SK-N-SH treated with all-trans-retinoic acid at 6 μM for 48 hours (cell line): ENCODE measurements around the gene TMBIM6.

Experiments used
- ATAC-seq: fragments of 200-7000 bp; cut with Tn5 transposase; 3 replicates; pipeline ENCODE4 v1.9.1; 2020; ENCODE audit warnings: mild to moderate bottlenecking, moderate library complexity
- ARNTL ChIP-seq: fragments of 450-650 bp; formaldehyde crosslinking; IDR thresholded peaks from 2 replicates; pipeline ENCODE4 v1.5.0; 2020; ENCODE audit warnings: low read depth, mild to moderate bottlenecking, moderate library complexity, borderline replicate concordance
- BACH2 ChIP-seq: fragments of 250-450 bp; sonication (Bioruptor Pico); IDR thresholded peaks from 2 replicates; pipeline ENCODE4 v1.9.0; 2021; ENCODE audit warnings: mild to moderate bottlenecking, borderline replicate concordance
- CSDC2 ChIP-seq: fragments of 250-450 bp; sonication (Bioruptor Pico); IDR thresholded peaks from 2 replicates; pipeline ENCODE4 v1.5.0; 2020; ENCODE audit warnings: mild to moderate bottlenecking, moderate library complexity
- CSRNP3 ChIP-seq: fragments of 250-450 bp; sonication (Bioruptor Pico); IDR thresholded peaks from 2 replicates; pipeline ENCODE4 v1.5.1; 2021; ENCODE audit warnings: mild to moderate bottlenecking, moderate library complexity
- GLIS3 ChIP-seq: fragments of 250-450 bp; sonication (Bioruptor Pico); IDR thresholded peaks from 2 replicates; pipeline ENCODE4 v1.5.0; 2020; ENCODE audit warnings: mild to moderate bottlenecking, moderate library complexity
- OSR1 ChIP-seq: fragments of 250-450 bp; sonication (Bioruptor Pico); IDR thresholded peaks from 2 replicates; pipeline ENCODE4 v1.8.0; 2022; ENCODE audit warnings: moderate library complexity, mild to moderate bottlenecking, inconsistent platforms
- POU6F1 ChIP-seq: fragments of 250-450 bp; sonication (Bioruptor Pico); IDR thresholded peaks from 2 replicates; pipeline ENCODE4 v1.8.0; 2021; ENCODE audit warnings: low read depth, mild to moderate bottlenecking, moderate library complexity, borderline replicate concordance
- PPARA ChIP-seq: fragments of 250-450 bp; sonication (Bioruptor Pico); IDR thresholded peaks from 2 replicates; pipeline ENCODE4 v1.5.0; 2020; ENCODE audit warnings: mild to moderate bottlenecking, borderline replicate concordance
- RARB ChIP-seq: fragments of 250-450 bp; sonication (Bioruptor Pico); IDR thresholded peaks from 2 replicates; pipeline ENCODE4 v1.8.0; 2021; ENCODE audit warnings: mild to moderate bottlenecking, moderate library complexity
- SNAI2 ChIP-seq: fragments of 250-450 bp; sonication (Bioruptor Pico); IDR thresholded peaks from 2 replicates; pipeline ENCODE4 v1.5.0; 2020; ENCODE audit warnings: mild to moderate bottlenecking, moderate library complexity
- TCF4 ChIP-seq: fragments of 250-450 bp; sonication (Bioruptor Pico); IDR thresholded peaks from 2 replicates; pipeline ENCODE4 v1.8.0; 2021; ENCODE audit warnings: mild to moderate bottlenecking, moderate library complexity, borderline replicate concordance
- TOX ChIP-seq: fragments of 250-450 bp; sonication (Bioruptor Pico); IDR thresholded peaks from 2 replicates; pipeline ENCODE4 v1.8.0; 2021; ENCODE audit warnings: mild to moderate bottlenecking, moderate library complexity, borderline replicate concordance
- TSHZ2 ChIP-seq: fragments of 250-450 bp; sonication (Bioruptor Pico); IDR thresholded peaks from 2 replicates; pipeline ENCODE4 v1.5.0; 2020; ENCODE audit warnings: mild to moderate bottlenecking, moderate library complexity
- ZC3H10 ChIP-seq: fragments of 250-450 bp; sonication (Bioruptor Pico); IDR thresholded peaks from 2 replicates; pipeline ENCODE4 v1.5.1; 2021; ENCODE audit warnings: mild to moderate bottlenecking, moderate library complexity
- ZFP30 ChIP-seq: fragments of 450-650 bp; formaldehyde crosslinking; IDR thresholded peaks from 2 replicates; pipeline ENCODE4 v1.5.0; 2022; ENCODE audit warnings: mild to moderate bottlenecking, moderate library complexity
- ZNF70 ChIP-seq: fragments of 450-650 bp; formaldehyde crosslinking; IDR thresholded peaks from 2 replicates; pipeline ENCODE4 v1.5.0; 2020; ENCODE audit warnings: mild to moderate bottlenecking, moderate library complexity
- ZNF8 ChIP-seq: fragments of 450-650 bp; formaldehyde crosslinking; IDR thresholded peaks from 2 replicates; pipeline ENCODE4 v1.5.0; 2020; ENCODE audit warnings: mild to moderate bottlenecking, moderate library complexity
- TF ChIP-seq, protein P1 (sequence below): fragments of 250-450 bp; sonication (Bioruptor Pico); IDR thresholded peaks from 2 replicates; pipeline ENCODE4 v1.8.0; 2020; ENCODE audit warnings: mild to moderate bottlenecking, moderate library complexity, borderline replicate concordance
- TF ChIP-seq, protein P2 (sequence below): fragments of 250-450 bp; sonication (Bioruptor Pico); IDR thresholded peaks from 2 replicates; pipeline ENCODE4 v1.5.1; 2020; ENCODE audit warnings: low read depth, mild to moderate bottlenecking, moderate library complexity

The TMBIM6 gene

GRCh38 chr12:49750027-49750995 lies 9.0 kb downstream of the TMBIM6 start (continued):
- TF ChIP-seq TSHZ2: no peak
- TF ChIP-seq, all 23 proteins: peak for 0

GRCh38 chr12:49750996-49751393 lies 9.6 kb downstream of the TMBIM6 start:
- ATAC-seq: no peak; the same call in 2 of the 3 replicates
- TF ChIP-seq SNAI2: no peak
- TF ChIP-seq ZFP30 (CRISPR knock-in tag): no peak

DNA sequence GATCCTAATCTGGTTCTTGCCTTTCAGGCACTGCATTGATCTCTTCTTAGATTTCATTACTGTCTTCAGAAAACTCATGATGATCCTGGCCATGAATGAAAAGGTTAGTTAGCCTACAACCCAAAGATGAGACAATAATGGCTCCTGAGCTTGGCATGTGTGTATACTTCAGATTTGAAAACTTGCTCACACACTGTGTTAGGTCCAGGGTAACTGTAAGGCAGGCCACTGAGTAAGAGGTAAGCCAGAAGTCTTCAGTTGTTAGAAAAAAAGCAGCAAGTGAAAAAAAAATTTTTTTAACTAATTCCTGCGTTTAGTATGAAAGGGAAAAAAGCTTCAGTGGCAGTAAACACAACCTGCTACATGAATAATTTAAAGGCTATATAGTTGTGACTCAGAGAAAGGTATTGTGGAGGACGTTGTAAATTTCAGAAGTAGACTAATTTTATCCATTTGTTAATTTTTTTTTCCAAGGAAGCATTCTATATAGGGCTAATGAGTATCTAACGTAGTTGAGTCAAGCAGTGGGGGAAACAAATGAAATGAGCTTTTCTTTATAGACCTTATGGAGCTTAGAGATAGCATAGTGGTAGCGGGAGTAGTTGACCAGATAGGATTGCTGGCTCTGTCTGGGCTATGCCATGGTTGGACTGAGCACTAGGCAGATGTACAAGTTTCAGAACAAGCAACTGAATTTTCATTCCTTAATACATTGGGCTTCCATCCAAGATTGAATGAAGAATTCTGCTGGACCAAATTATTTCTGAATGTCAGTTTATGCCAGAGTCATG lies 20.5 kb downstream of the TMBIM6 start:
- TF ChIP-seq TSHZ2 (no peak), PPARA (CRISPR knock-in tag) (no peak), CSDC2 (CRISPR knock-in tag) (no peak), ARNTL (CRISPR knock-in tag) (no peak), TCF4 (CRISPR knock-in tag) (no peak), CSRNP3 (no peak), ZC3H10 (CRISPR knock-in tag) (no peak), POU6F1 (CRISPR knock-in tag) (no peak), ZNF8 (CRISPR knock-in tag) (no peak), GLIS3 (CRISPR knock-in tag) (no peak), RARB (CRISPR knock-in tag) (no peak), ZNF70 (no peak), OSR1 (no peak), BACH2 (CRISPR knock-in tag) (no peak), ZFP30 (CRISPR knock-in tag) (no peak), TOX (CRISPR knock-in tag) (no peak)
- TF ChIP-seq, protein P1, sequence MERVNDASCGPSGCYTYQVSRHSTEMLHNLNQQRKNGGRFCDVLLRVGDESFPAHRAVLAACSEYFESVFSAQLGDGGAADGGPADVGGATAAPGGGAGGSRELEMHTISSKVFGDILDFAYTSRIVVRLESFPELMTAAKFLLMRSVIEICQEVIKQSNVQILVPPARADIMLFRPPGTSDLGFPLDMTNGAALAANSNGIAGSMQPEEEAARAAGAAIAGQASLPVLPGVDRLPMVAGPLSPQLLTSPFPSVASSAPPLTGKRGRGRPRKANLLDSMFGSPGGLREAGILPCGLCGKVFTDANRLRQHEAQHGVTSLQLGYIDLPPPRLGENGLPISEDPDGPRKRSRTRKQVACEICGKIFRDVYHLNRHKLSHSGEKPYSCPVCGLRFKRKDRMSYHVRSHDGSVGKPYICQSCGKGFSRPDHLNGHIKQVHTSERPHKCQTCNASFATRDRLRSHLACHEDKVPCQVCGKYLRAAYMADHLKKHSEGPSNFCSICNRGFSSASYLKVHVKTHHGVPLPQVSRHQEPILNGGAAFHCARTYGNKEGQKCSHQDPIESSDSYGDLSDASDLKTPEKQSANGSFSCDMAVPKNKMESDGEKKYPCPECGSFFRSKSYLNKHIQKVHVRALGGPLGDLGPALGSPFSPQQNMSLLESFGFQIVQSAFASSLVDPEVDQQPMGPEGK (CRISPR knock-in tag): no peak
- TF ChIP-seq, protein P2, sequence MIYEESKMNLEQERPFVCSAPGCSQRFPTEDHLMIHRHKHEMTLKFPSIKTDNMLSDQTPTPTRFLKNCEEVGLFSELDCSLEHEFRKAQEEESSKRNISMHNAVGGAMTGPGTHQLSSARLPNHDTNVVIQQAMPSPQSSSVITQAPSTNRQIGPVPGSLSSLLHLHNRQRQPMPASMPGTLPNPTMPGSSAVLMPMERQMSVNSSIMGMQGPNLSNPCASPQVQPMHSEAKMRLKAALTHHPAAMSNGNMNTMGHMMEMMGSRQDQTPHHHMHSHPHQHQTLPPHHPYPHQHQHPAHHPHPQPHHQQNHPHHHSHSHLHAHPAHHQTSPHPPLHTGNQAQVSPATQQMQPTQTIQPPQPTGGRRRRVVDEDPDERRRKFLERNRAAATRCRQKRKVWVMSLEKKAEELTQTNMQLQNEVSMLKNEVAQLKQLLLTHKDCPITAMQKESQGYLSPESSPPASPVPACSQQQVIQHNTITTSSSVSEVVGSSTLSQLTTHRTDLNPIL (CRISPR knock-in tag): no peak
- no peak for ATAC-seq
